ENCODE measurements around the gene KIF26A.

Gene KIF26A

GRCh38 chr14:104155513-104155912 is 17.1 kb downstream of the KIF26A start:
- H3K4me3 ChIP-seq (replicated peaks; ENCODE audit: low read depth, low read length), result no peak overlapping the region
- no peak for TF ChIP-seq CTCF (IDR thresholded peaks at IDR 0.05; ENCODE audit: low read length, missing control alignments)
- no peak for DNase-seq (ENCODE audit: low read depth)

- H3K4me3 ChIP-seq (replicated peaks; ENCODE audit: low read depth, low read length), result no peak overlapping the region
- no peak for DNase-seq (ENCODE audit: low read depth)
- TF ChIP-seq CTCF (IDR thresholded peaks at IDR 0.05; ENCODE audit: low read length, missing control alignments), result no peak
Observed at GRCh38 chr14:104156142-104156541, 17.8 kb downstream of the KIF26A start.

- no peak for TF ChIP-seq CTCF (IDR thresholded peaks at IDR 0.05; ENCODE audit: low read length, missing control alignments)
- DNase-seq (ENCODE audit: low read depth), result no peak
Observed at GRCh38 chr14:104157016-104157928, 18.9 kb downstream of the KIF26A start.

GRCh38 chr14:104158827-104159798 is 20.7 kb downstream of the KIF26A start:
- DNase-seq (ENCODE audit: low read depth), result no peak
- TF ChIP-seq CTCF (IDR thresholded peaks at IDR 0.05; ENCODE audit: low read length, missing control alignments), result no peak
- H3K4me3 ChIP-seq (replicated peaks; ENCODE audit: low read depth, low read length), result no peak overlapping the region

More at GRCh38 chr14:104157016-104157928, 18.9 kb downstream of the KIF26A start:
- no peak overlapping the region for H3K4me3 ChIP-seq (replicated peaks; ENCODE audit: low read depth, low read length)

- no peak overlapping the region for H3K4me3 ChIP-seq (replicated peaks; ENCODE audit: low read depth, low read length)
- DNase-seq (ENCODE audit: low read depth), result no peak
- no peak for TF ChIP-seq CTCF (IDR thresholded peaks at IDR 0.05; ENCODE audit: low read length, missing control alignments)
Observed at GRCh38 chr14:104159990-104160389, 21.6 kb downstream of the KIF26A start.

- TF ChIP-seq CTCF (IDR thresholded peaks at IDR 0.05; ENCODE audit: low read length, missing control alignments), result no peak
- no peak overlapping the region for H3K4me3 ChIP-seq (replicated peaks; ENCODE audit: low read depth, low read length)
- DNase-seq (ENCODE audit: low read depth), result no peak
Observed at GRCh38 chr14:104161602-104162367, 23.4 kb downstream of the KIF26A start.

Data from fibroblast of pulmonary artery (primary cell).